ENCODE data around the gene TSPEAR. TPM values are rescaled to one million over a fixed set of nuclear protein-coding genes. Genes with fewer than 3 reads are reported as not detected.
"Not testable (repeated sequence)": the region's sequence is repeated elsewhere in the genome, so short reads cannot be mapped to it uniquely, and the experiment has no call there.

The TSPEAR gene
- total and polyA plus RNA-seq, 10 donors = 0.02 to 0.22 (median 0.03) TPM; not detected in 7

DNA sequence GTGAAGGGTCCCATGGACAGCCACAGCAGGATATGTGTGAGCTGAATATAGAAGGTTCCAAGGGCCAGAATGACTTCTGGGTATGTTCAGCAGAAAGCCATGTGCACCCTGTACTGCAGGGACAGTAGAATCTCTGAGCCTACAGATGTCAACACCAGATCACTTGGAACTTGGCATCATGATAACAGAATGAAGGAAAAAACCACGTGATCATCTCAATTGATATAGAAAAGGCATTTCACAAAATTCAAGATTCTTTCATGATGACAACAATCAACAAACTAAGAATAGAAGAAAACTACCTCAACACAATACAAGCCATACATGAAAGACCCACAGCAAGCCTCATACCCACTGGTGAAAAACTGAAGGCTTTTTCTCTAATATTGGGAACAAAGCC lies 43.8 kb downstream of the TSPEAR start:
- 52 to 91% (median 77%) methylated on average over 1 of the region's 1 CpG for WGBS, 5 donors
- Histone ChIP-seq H3K9me3 (peaks cover 3 to 61% (median 34%) of the 10 kb centered on the region in 8 donors), H3K36me3 (no peaks in the 10 kb centered on the region), H3K27me3 (replicated peaks in 1 of 7) (peaks cover 0 to 8% (median 0%) of the 10 kb centered on the region in 7 donors), H3K4me3 (no peak overlapping the region), H3K27ac (no peak overlapping the region), H3K4me1 (no peaks in the 10 kb centered on the region)
- TF ChIP-seq, protein P1, sequence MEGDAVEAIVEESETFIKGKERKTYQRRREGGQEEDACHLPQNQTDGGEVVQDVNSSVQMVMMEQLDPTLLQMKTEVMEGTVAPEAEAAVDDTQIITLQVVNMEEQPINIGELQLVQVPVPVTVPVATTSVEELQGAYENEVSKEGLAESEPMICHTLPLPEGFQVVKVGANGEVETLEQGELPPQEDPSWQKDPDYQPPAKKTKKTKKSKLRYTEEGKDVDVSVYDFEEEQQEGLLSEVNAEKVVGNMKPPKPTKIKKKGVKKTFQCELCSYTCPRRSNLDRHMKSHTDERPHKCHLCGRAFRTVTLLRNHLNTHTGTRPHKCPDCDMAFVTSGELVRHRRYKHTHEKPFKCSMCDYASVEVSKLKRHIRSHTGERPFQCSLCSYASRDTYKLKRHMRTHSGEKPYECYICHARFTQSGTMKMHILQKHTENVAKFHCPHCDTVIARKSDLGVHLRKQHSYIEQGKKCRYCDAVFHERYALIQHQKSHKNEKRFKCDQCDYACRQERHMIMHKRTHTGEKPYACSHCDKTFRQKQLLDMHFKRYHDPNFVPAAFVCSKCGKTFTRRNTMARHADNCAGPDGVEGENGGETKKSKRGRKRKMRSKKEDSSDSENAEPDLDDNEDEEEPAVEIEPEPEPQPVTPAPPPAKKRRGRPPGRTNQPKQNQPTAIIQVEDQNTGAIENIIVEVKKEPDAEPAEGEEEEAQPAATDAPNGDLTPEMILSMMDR (IDR thresholded peaks at IDR 0.05 in 8 of 11, conservative IDR thresholded peaks at IDR 0.05 in 3 of 11) = no peak
- TF ChIP-seq POLR2A (IDR thresholded peaks at IDR 0.05) (no peak), POLR2AphosphoS5 (IDR thresholded peaks at IDR 0.05) (no peak)
- intact Hi-C loops (cut with DNase I; ENCODE audit: low total_unique reads) = no loop called here
- no peak for DNase-seq

DNA sequence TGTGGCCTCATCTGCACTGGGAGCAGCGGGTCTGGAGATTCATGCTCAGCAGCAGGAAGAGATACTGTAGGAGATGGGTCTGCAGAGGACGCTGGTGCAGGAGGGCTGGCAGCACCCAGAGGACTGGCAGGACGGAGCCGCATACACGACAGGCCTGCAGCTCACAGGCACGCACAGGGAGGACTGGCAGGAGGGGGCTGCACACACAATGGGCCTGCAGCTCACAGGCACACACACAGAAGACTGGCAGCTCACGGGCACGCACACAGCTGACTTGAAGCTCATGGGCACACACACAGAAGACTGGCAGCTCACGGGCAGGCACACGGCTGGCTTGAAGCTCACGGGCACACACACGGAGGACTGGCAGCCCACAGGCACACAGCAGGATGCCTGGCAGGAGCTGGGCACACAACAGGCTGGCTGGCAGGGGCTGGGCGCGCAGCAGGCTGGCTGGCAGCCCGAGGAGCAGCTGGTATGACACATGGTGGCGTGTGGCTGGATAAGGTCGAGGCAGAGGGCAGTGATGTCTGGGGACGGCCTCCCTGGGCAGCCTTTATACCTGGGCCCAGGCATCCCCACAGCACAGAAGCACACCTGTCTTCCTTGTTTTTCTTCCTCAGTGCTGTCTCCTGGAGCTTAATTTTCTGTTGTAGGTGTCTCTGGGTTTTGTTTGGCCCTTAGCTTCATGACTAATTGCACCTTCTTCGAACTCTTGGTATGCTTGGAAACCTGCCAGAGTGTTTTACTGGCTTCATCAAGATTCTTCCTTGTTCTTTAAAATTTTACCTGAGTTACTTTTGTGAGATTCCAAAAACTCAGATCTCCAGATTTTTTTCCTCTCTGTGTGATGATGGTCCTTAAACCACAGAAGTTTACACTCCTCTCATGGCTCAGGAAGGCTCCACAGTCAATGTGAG lies 44.7 kb downstream of the TSPEAR start, which contains the start of gene KRTAP12-2:
Gene KRTAP12-2 (minus strand): TSS at position 527 of the 920 bp plus-strand sequence. CDS start 41 bp downstream, at position 486.
- Histone ChIP-seq H3K27ac (no peak within 1 kb of the TSS), H3K9me3 (peaks cover 0 to 52% (median 27%) of the 10 kb centered on the region in 8 donors), H3K4me3 (no peak within 1 kb of the TSS), H3K27me3 (replicated peaks in 1 of 7) (peaks cover 0 to 8% (median 0%) of the 10 kb centered on the region in 7 donors), H3K4me1 (no peaks in the 10 kb centered on the region), H3K36me3 (no peaks in the 10 kb centered on the region)
- intact Hi-C loops (cut with DNase I; ENCODE audit: low total_unique reads) = no loop called here
- DNase-seq = no peak
- TF ChIP-seq, protein P1 (IDR thresholded peaks at IDR 0.05 in 8 of 11, conservative IDR thresholded peaks at IDR 0.05 in 3 of 11) = no peak
- TF ChIP-seq POLR2AphosphoS5 (IDR thresholded peaks at IDR 0.05) (no peak), POLR2A (IDR thresholded peaks at IDR 0.05) (no peak)
- 69 to 83% (median 74%) methylated on average over 17 to 19 of the region's 19 CpGs for WGBS, 5 donors

DNA sequence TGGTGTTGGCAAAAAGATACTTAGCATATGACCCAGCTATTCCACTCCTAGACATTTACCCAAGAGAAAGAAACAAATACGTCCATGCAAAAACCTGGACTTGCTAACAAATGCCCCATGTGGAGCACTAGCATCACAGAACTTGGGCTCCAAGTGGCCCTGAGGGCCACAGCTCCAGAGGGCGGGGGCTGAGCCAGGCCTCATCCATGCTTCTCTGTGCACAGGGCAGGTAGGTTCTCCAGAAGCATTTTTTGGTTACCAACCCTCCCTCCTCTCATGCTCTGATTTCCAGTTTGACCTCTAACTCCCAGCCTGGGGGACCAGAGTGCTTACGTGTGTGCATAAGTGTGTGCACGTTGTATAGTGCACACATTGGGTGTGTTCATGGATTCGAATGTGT lies 46.7 kb downstream of the TSPEAR start:
- 87 to 93% (median 90%) methylated on average over 5 of the region's 5 CpGs for WGBS, 5 donors

DNA sequence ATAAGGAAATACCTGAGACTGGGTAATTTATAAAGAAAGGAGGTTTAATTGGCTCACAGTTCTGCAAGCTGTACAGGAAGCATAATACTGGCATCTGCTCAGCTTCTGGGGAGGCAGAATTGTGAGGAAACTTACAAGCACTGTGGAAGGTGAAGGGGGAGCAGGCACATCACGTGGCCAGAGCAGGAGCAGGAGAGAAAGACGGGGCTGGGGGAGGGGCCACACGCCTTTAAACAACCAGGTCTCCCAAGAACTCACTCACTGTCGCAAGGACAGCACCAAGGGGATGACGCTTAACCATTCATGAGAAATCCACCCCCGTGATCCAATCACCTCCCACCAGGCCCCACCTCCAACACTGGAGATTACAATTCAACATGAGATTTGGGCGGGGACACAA lies 49.8 kb downstream of the TSPEAR start:
- 57 to 76% (median 62%) methylated on average over 7 of the region's 7 CpGs for WGBS, 5 donors
- H3K36me3 ChIP-seq; H3K4me3 ChIP-seq; intact Hi-C loops (cut with DNase I; ENCODE audit: low total_unique reads); H3K27ac ChIP-seq; DNase-seq: not testable (repeated sequence)
- peaks cover 0 to 20% (median 0%) of the 10 kb centered on the region in 7 donors for H3K27me3 ChIP-seq (replicated peaks in 1 of 7)
- H3K9me3 ChIP-seq = peaks cover 0 to 31% (median 19%) of the 10 kb centered on the region in 8 donors
- peaks cover 0 to 21% (median 6%) of the 10 kb centered on the region in 6 donors for H3K4me1 ChIP-seq

More for the DNA sequence above, 46.7 kb downstream of the TSPEAR start:
- H3K4me1 ChIP-seq = no peaks in the 10 kb centered on the region
- no peak overlapping the region for H3K4me3 ChIP-seq
- peaks cover 0 to 32% (median 15%) of the 10 kb centered on the region in 8 donors for H3K9me3 ChIP-seq
- H3K27ac ChIP-seq = no peak overlapping the region
- peaks cover 0 to 9% (median 0%) of the 10 kb centered on the region in 7 donors for H3K27me3 ChIP-seq (replicated peaks in 1 of 7)
- intact Hi-C loops (cut with DNase I; ENCODE audit: low total_unique reads) = no loop called here
- TF ChIP-seq POLR2A (IDR thresholded peaks at IDR 0.05) = no peak
- TF ChIP-seq, protein P1 (IDR thresholded peaks at IDR 0.05 in 8 of 11, conservative IDR thresholded peaks at IDR 0.05 in 3 of 11) = no peak
- no peak for TF ChIP-seq POLR2AphosphoS5 (IDR thresholded peaks at IDR 0.05)
- no peak for DNase-seq
- H3K36me3 ChIP-seq = no peaks in the 10 kb centered on the region

All from spleen (tissue), 11 donors.